ENCODE data around the gene RSPO3.
"Not testable (repeated sequence)": the region's sequence is repeated elsewhere in the genome, so short reads cannot be mapped to it uniquely, and the experiment has no call there.

Gene RSPO3

GRCh38 chr6:127205036-127205435, 86.6 kb downstream of the RSPO3 start:
- no peak overlapping the region for H3K4me3 ChIP-seq
- no peak for DNase-seq (ENCODE audit: low spot score)
- TF ChIP-seq CTCF (IDR thresholded peaks at IDR 0.05), result no peak
- no peak overlapping the region for H3K27ac ChIP-seq

- no peak overlapping the region for H3K27ac ChIP-seq
- TF ChIP-seq CTCF (IDR thresholded peaks at IDR 0.05), result no peak
- DNase-seq (ENCODE audit: low spot score), result no peak
Measured at GRCh38 chr6:127206531-127207095, 88.1 kb downstream of the RSPO3 start.

GRCh38 chr6:127207591-127208120, 89.2 kb downstream of the RSPO3 start:
- H3K27ac ChIP-seq, result no peak overlapping the region
- no peak overlapping the region for H3K4me3 ChIP-seq
- DNase-seq (ENCODE audit: low spot score), result no peak
- TF ChIP-seq CTCF (IDR thresholded peaks at IDR 0.05), result no peak

More at GRCh38 chr6:127206531-127207095, 88.1 kb downstream of the RSPO3 start:
- no peak overlapping the region for H3K4me3 ChIP-seq

- Histone ChIP-seq H3K4me3 (no peak overlapping the region), H3K27ac (no peak overlapping the region)
- no peak for TF ChIP-seq CTCF (IDR thresholded peaks at IDR 0.05)
- DNase-seq (ENCODE audit: low spot score), result no peak
Measured at GRCh38 chr6:127210725-127211124, 92.3 kb downstream of the RSPO3 start.

- Histone ChIP-seq H3K27ac (no peak overlapping the region), H3K4me3 (no peak overlapping the region)
- no peak for TF ChIP-seq CTCF (IDR thresholded peaks at IDR 0.05)
- no peak for DNase-seq (ENCODE audit: low spot score)
Measured at GRCh38 chr6:127212376-127212775, 93.9 kb downstream of the RSPO3 start.

GRCh38 chr6:127214032-127214431, 95.6 kb downstream of the RSPO3 start:
- not testable (repeated sequence) for DNase-seq (ENCODE audit: low spot score); H3K4me3 ChIP-seq; H3K27ac ChIP-seq

GRCh38 chr6:127214531-127214930, 96.1 kb downstream of the RSPO3 start:
- not testable (repeated sequence) for H3K4me3 ChIP-seq; DNase-seq (ENCODE audit: low spot score); H3K27ac ChIP-seq

- TF ChIP-seq CTCF (IDR thresholded peaks at IDR 0.05), result no peak
- DNase-seq (ENCODE audit: low spot score), result no peak
- H3K27ac ChIP-seq, result no peak overlapping the region
- no peak overlapping the region for H3K4me3 ChIP-seq
Measured at GRCh38 chr6:127215931-127216330, 97.5 kb downstream of the RSPO3 start.

All from coronary artery (tissue), 2 donors.